22Rv1 (cell line): ENCODE data around the gene GRPEL2.

Experiments
- H3K27ac ChIP-seq: fragments of 450-650 bp; 2 replicates; pipeline ENCODE4 v1.5.1; 2017
- CTCF ChIP-seq: fragments of 450-650 bp; IDR thresholded peaks from 2 replicates; pipeline ENCODE4 v1.5.1; 2017; ENCODE audit warnings: mild to moderate bottlenecking
- ZFX ChIP-seq: fragments of 450-650 bp; IDR thresholded peaks from 2 replicates; pipeline ENCODE4 v1.6.1; 2017; ENCODE audit warnings: antibody characterized with exemption, borderline replicate concordance

Gene GRPEL2

DNA sequence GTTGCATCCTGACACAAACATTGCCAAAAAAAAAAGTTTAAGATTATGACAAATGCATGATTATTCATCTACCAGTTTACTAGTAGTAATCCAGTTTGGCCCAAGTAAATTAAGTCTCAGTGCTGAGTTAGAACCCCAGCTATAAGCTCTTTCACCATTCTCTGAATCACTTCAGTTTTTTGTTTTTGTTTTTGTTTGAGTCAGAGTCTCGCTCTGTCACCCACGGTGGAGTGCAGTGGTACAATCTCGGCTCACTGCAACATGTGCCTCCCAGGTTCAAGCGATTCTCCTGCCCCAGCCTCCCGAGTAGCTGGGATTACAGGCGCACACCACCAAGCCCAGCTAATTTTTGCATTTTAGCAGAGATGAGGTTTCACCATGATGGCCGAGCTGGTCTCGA, 11.1 kb downstream of the GRPEL2 start:
- TF ChIP-seq CTCF = no peak
- no peak for TF ChIP-seq ZFX
- H3K27ac ChIP-seq = peak overlapping the region; percentile 20

DNA sequence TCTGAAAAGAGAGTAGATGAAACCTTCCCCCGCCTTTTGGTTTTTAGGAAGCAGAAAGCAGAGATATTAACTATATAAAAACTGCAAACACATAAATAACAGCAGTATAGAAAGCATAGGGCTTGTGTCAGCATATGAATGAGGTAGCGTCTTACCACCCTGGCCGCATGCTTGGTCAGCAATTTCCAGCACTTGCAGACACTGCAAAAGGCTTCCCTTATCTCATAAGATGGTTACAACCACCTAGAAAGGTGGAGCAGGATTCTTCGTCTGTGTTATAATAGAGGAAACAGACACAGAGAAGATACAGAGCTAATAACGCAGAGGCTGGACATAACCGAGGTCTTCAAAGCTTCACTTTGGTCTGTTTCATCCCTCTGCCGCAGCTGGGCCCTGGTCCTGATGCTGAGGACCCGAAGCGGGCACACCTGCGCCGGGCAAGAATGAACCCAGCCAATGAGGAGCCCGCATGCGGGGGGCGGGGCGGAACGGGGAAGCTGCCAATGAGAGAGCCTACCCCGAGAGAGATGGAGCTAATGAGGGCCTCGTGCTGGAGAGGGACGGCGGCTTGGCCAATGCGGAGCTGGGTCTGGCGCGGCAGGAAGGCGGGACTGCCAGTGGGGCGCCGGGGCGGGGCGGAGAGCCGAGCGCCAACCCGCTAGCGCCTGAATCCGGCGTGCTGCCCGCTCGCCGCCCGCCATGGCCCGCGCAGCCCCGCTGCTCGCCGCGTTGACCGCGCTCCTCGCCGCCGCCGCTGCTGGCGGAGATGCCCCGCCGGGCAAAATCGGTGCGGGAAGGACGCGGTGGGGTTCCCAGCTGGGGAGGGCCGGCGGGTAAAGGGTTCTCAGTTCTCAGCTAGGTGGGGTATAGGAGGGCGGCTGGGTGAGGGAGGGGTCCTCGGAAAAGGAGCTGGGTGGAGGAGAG, 12.3 kb downstream of the GRPEL2 start, which contains the start of gene PCYOX1L:
Gene PCYOX1L, plus strand, starts transcription at position 677 of the 924 bp plus-strand sequence. Its CDS starts 23 bp downstream, at position 700.
- H3K27ac ChIP-seq = peak within 1 kb of the TSS; percentile 68
- no peak for TF ChIP-seq CTCF
- TF ChIP-seq ZFX = no peak

GRCh38 chr5:149358294-149358651, 13.0 kb downstream of the GRPEL2 start:
- H3K27ac ChIP-seq = peak overlapping the region; percentile 68
- no peak for TF ChIP-seq CTCF
- no peak for TF ChIP-seq ZFX

DNA sequence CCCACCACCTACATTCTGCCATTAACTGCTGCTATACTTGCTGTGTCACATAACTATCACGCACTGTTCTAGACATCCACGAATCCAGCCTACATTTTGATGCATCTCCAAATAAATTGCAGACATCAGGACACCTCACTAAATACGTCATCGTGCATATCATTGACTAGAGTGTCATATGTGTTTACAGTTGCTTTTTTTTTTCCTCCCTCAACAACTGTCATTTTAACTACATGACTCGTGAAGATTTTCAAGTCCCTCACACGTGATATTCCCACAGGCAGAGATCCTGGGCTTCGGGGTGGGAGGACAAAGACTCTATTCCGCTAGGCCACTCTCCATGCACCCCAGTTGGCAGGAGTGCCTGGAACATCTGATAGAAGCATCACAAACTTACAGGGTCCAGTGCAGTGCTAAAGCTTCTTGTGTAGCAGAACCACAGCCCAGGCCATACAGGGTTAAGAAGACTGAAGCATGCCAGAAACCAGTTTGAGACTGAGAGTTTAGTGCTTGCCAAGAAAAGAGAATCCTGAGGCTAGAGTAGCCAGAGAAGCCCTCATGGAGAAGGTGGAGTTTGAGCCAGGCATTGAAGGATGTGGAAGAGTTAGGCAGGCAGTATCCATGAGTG, 13.7 kb downstream of the GRPEL2 start:
- no peak overlapping the region; the same call in 1 of the 2 replicates for H3K27ac ChIP-seq
- no peak for TF ChIP-seq CTCF
- TF ChIP-seq ZFX = no peak

DNA sequence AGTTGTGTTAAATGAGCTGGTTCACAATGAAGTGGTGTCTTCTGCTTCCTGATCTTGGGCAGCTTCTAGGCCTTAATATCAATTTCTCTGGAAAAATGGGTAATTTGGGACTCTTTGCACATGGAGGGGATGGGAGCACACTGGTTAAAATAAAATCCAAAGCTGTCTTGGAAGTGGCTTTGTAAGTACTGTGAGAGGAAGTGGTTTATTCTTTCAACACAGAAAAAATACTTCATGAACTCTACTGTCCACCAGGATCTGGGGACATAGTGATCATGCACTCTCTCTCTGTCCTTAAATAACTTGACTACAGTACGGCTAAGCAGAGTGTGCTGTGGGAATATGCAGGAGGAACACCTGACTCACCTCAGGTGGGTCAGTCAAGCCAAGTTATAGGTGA, 15.0 kb downstream of the GRPEL2 start:
- H3K27ac ChIP-seq = no peak overlapping the region
- TF ChIP-seq ZFX = no peak
- no peak for TF ChIP-seq CTCF

DNA sequence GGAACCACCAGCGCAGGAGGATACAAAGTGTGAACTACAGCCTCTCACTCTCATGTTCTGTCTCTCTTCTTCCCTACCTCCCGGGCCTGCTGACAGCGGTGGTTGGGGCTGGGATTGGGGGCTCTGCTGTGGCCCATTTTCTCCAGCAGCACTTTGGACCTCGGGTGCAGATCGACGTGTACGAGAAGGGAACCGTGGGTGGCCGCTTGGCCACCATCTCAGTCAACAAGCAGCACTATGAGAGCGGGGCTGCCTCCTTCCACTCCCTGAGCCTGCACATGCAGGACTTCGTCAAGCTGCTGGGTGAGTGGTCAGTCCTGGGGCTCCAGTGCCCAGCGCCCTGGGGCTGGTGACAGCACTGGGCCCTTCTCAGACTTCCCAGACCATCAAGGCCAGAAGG, 17.2 kb downstream of the GRPEL2 start:
- TF ChIP-seq CTCF (no peak), ZFX (no peak)
- no peak overlapping the region for H3K27ac ChIP-seq

GRCh38 chr5:149363358-149363757, 18.1 kb downstream of the GRPEL2 start:
- no peak overlapping the region for H3K27ac ChIP-seq

More at GRCh38 chr5:149363358-149363757, 18.1 kb downstream of the GRPEL2 start:
- TF ChIP-seq CTCF (no peak), ZFX (no peak)
